GM19324 (cell line): Measurements from ENCODE around the gene LY6G5C.
"Not testable (repeated sequence)": the region's sequence is repeated elsewhere in the genome, so short reads cannot be mapped to it uniquely, and the experiment has no call there.

Experiments used
- ATAC-seq: cut with Tn5 transposase; IDR thresholded peaks from one replicate; pipeline ENCODE4 v1.9.1; 2021; ENCODE audit warnings: mild to moderate bottlenecking, moderate library complexity; ENCODE audit not compliant: unreplicated experiment, low FRiP score

Gene LY6G5C

GRCh38 chr6:31715022-31715958, 34.4 kb upstream of the LY6G5C start, which contains the start of gene LY6G6D:
Gene LY6G6D, plus strand, starts transcription at chr6:31715348. Its CDS starts 8 bp downstream, at chr6:31715356.
- ATAC-seq = no peak

- ATAC-seq = no peak
Measured at GRCh38 chr6:31713991-31714684, 33.3 kb upstream of the LY6G5C start.

- no peak for ATAC-seq
Measured at GRCh38 chr6:31713465-31713864, 32.6 kb upstream of the LY6G5C start.

DNA sequence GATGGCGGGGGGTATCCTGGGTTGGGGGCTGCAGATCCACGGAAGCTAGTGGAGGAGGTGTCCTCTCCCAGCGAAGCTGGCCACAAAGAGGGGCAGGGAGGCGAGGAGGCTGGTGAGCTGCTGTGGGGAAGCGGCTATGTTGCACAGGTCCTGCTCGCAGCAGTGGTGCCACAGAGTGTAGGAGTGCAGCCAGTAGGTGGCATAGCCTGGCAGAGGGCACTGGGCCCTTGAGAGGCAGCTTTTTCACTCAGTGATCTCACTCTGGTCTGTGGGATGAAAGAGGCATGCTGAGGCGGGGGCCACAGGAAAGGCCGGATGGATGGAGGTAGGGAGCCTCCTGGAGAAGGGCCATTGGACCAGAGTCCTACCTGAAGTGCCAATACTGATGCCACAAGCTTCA, 31.4 kb upstream of the LY6G5C start:
- no peak for ATAC-seq

DNA sequence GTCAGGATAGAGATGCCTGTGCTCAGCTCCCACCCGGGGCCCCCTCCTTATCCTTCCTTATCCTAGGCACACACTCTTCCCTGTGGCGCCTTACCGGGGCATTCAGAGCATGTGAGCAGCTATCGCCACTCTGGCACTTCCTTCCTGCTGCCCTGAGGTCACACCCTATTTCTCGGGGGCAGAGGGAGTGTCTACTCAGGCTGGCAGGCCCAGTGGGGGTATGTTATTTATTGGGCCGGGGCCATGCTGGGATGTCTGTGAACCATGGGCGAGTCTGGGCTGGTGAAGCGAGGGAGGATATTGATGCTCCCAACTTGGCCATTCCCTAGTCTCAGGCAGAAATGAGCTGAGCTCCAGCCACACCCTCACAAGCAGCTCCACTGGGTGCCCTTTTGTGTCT, 30.4 kb upstream of the LY6G5C start:
- no peak for ATAC-seq

DNA sequence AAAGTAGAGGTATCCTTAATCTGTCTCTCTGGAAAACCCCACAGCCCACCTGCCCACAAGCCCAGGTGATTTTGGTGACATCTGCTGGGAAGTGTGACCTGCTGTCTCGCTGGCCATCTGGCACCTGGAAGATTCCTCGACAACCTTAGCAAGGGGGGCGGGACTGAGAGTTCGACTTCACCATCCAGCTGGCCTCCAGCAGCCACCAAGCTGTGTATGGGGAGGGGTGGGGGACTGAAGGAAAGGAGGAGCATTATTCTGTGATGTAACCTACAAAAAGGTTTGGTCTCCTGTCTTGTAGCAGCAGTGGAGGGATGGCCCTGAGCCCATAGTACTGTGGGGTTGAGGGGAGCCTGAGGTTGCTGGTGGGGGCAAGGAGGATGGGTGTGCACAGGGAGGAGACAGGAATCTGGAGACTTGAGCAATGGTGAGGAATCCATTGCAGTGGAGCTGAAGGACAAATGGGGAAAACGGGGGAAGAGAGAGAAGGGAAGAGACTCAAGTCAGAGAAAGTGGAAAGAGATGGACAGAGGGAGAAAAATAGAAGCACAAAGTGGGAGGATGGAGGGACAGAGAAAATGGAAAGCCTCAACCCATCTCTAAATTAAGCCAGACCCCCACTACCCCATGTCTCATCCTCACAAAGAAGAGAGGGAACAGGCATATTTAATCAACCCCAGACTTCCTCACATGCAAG, 29.8 kb upstream of the LY6G5C start:
- no peak for ATAC-seq

DNA sequence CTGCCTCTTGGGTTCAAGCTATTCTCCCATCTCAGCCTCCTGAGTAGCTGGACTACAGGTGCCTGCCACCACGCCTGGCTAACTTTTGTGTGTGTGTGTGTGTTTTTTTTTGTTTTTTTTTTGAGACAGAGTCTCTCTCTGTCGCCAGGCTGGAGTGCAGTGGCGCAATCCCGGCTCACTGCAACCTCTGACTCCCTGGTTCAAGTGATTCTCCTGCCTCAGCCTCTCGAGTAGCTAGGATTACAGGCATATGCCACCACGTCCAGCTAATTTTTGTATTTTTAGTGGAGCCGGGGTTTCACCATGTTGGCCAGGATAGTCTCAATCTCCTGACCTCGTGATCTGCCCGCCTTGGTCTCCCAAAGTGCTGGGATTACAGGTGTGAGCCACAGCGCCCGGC, 28.3 kb upstream of the LY6G5C start:
- ATAC-seq = not testable (repeated sequence)

GRCh38 chr6:31708224-31708623, 27.4 kb upstream of the LY6G5C start:
- no peak for ATAC-seq

GRCh38 chr6:31707701-31708100, 26.8 kb upstream of the LY6G5C start:
- no peak for ATAC-seq

GRCh38 chr6:31706599-31706998, 25.7 kb upstream of the LY6G5C start, which contains the start of gene LY6G6F:
Gene LY6G6F, plus strand, starts transcription at chr6:31706866. Its CDS starts 41 bp downstream, at chr6:31706907.
- ATAC-seq = no peak

- no peak for ATAC-seq
Measured at GRCh38 chr6:31705931-31706330, 25.1 kb upstream of the LY6G5C start.

DNA sequence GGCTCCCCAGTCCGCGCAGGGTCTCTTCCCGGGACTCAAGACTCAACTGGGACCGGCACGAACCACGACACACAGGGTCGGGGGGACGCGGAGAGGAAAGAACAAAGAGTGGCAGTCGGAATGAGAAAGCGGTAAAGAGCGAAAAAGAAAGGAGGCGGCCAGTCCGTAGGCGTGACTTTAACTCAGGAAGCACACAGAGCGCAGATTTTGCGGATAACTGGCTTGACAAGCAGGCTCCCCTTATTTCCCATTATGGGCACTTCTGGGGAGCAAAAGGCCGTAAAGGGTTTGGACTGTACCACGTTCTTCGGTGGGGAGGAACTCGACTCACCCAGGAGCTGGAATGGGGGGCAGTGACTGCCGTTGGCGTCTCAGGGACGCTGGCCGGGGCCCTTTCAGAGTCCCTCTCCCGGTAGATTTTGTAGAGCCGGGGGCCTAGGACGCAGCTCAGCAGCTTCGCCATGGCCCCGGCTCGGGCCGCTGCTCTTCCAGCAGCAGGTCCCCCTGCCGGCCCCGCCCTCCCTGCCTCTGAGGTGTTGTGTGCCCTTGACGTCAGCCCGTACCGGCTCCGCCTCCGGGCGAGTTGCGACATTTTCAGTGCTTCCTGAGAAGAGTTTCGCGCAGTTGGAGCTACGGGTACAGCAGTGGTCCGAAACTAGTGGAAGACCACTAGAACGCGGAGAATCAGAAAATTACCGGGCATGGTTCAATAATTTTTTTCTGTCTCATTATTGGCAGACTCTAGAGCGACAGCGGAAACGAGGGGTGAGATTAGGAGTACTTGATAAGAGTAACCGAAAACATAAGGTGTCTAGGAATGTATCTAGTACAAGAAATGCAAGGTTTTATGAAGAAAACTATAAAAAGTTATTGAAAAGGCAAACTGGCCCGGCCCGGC, 22.2 kb upstream of the LY6G5C start, which contains the start of gene ABHD16A:
Gene ABHD16A (minus strand): TSS at position 506 of the 898 bp plus-strand sequence. CDS start 43 bp downstream, at position 463.
- peak; percentile 79 for ATAC-seq

DNA sequence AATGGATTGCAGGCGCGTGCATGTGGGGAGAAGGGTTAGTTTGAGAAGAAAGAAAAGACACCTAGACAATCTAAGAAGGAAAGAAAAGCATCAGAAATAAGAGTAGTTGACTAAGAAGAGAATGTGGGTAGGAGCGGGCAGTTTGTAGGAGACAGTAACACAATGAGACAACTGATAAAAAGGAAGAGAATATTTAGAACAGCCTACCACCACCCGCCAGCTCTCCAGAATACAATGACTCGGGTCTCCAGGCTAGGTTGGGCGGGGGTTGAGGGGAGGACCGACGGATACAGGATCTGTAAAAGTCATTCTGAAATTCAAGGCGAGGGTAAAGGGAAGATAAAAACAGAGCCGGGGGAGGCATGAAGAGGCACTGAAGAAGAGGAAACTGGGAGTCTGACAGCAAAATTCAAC, 21.5 kb upstream of the LY6G5C start:
- no peak for ATAC-seq

DNA sequence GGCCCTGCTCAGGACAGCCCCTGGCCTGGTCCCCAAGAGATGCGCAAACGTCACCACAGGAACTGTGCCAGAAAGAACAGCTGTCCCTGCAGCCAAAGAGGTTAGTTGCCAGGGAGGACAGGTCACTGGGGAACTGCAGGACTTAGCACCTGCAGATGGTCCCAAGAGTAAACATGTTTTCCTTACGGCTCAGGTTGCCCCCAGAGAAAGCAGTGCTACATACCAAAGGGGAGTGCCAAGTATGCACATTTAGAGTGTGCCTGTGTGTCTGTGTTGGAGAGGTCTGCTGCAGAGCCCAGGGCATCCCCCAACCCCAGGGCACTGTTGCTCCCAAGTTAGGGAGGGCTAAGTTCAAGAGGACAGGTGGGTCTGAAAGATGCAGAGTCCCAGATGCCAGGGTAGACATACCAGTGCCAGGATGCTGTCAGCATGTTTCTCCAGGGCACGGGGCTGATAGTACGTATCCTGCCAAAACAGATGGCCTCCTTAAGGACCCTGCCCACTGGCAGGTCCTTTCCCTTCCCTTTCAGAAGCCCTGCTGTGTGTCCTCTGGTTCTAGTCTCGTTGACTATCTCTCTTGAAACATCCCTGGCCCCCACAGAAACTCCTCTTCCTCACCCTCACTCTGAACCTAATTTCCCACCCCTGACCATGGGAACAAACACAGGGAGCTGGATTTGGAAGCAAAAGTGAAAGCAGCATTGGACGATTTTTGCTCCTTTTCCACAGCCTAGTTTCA, 21.0 kb upstream of the LY6G5C start:
- ATAC-seq = no peak

- no peak for ATAC-seq
Measured at GRCh38 chr6:31700740-31701401, 20.0 kb upstream of the LY6G5C start.

DNA sequence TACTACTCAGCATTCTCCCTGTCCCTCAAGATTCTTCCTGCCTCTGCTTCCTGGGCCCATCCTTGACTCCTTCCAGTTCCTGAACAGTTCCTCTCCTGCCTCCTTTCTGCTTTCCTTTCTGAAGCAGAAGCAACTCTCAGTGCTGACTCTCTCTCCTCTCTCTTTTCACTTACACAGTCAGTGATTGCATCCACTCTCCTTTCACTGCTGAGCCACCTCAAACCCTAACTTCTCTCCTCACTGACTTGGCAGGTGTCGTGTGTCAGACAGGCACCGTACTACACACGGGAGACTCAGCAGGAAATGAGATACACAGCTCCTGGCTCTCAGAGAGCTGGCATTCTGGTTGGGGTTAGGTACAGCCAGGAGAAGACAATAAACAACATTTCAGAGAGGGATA, 16.7 kb upstream of the LY6G5C start:
- ATAC-seq = no peak

DNA sequence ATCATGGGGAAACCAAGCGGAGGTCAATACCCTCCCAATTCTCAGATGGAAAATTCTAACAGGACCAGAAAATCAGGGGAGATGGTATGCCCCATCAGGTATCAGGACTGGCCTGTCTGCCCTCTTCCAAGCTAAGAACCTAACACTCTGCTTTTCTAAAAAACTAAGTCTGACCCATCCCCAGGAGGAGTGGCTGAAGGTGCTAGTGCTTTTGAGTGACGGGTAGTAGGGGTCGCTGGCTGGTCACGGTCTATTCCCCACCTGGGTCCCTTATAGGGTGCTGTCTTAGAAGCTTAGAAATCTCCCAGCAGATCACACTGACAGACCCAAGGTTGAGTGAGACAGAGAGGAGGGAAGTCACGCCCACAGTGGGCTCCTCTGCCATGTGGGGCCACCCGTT, 12.7 kb upstream of the LY6G5C start:
- no peak for ATAC-seq

GRCh38 chr6:31692886-31693285, 12.0 kb upstream of the LY6G5C start:
- ATAC-seq = no peak

DNA sequence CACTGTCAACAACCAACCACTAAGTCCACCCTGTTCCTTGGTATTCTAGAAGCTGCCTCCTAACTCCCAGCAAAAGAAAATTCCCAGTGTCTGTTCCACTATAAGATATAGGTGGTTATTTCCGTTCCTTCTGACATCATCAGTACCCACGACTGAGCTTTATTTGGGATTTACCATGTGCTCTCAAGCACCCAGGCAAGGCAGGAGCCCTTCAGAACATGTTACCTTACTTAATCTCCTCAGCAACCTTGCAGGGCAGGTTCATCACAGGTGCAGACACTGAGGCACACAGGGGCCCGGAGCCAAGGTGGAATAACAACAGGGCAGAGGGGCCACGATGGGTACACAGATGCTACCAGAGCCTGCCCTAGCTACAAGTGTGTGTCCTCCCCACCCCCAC, 11.5 kb upstream of the LY6G5C start:
- ATAC-seq = no peak
